ENCODE measurements around the gene RRP36.

Gene RRP36

DNA sequence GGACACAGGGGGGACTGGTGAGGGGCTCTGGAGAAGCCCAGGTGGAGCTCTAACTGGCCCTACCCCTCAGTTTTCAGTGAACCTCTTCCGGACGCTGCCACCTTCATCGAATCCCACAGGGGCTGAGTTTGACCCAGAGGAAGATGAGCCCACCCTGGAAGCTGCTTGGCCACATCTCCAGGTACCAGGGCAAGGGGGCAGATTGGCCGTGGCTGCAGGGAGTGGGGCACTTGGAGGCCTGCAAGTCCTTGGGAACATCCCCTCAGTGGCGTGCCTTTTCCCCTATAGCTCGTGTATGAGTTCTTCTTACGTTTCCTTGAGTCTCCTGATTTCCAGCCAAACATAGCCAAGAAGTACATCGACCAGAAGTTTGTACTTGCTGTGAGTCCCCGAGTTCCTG lies 14.3 kb upstream of the RRP36 start:
- no peak for DNase-seq (ENCODE audit: low read depth in 2 of 2)

- peak; percentile 25 to 33 for DNase-seq (ENCODE audit: low read depth in 2 of 2)
These were observed 12.3 kb upstream of the RRP36 start for GRCh38 chr6:43009124-43009523.

GRCh38 chr6:43011207-43011606 lies 10.2 kb upstream of the RRP36 start:
- no peak for DNase-seq (ENCODE audit: low read depth in 2 of 2)

DNA sequence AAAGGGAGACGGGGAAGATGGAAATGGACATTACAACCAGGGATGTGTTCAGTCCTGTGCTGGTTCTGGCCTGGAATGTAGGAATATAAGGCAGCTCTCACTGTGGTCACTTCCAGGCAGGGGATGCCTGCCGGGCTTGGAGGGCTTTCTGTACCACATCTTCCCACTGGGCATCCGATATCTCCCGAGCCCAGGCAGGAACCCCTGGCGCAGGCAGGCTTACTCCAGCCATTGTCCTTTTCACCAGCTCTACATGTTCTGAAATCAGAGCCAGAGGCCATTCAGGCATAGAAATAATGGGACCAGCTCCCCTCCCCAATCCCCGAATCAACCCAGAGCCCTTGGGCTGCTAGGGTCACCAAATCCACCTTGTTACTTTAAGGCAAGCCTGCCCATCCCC lies 9.1 kb upstream of the RRP36 start:
- DNase-seq (ENCODE audit: low read depth in 2 of 2), result no peak

DNA sequence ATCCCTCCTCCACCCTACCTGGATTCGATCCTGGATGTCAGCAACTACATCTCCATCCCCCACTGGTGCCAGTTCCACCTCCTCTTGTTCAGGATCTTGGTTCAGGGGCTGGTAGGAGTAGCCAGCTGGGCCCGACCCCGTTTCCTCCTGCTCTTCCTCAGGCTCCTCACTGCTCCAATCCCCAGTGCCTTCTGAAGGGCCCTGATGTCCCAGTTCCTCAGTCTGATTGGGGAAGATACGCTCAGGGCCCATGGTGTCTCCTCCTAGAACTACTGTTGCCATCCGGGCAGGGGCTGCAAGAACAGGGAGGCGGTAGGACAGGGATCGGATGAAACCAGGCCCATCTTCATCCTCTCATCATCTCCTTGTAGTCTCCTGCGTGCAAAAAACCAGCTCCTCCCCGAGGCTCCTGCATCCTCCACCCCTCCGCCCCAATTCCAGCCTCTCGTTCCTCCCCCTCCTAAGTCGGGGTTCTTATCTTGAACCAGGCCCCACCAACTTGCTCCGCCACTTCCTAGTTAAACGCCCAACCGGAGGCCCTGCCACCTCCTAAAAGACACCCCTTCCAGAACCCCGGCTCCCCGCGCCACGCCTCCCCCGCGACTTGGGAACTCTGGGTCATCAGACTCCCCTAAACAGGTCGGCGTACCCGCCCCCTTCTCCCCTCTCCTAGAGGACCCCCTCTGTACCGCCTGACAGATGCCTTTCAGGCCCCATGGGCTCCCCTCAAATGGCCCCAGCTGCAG lies 8.2 kb upstream of the RRP36 start:
- no peak for DNase-seq (ENCODE audit: low read depth in 2 of 2)

DNA sequence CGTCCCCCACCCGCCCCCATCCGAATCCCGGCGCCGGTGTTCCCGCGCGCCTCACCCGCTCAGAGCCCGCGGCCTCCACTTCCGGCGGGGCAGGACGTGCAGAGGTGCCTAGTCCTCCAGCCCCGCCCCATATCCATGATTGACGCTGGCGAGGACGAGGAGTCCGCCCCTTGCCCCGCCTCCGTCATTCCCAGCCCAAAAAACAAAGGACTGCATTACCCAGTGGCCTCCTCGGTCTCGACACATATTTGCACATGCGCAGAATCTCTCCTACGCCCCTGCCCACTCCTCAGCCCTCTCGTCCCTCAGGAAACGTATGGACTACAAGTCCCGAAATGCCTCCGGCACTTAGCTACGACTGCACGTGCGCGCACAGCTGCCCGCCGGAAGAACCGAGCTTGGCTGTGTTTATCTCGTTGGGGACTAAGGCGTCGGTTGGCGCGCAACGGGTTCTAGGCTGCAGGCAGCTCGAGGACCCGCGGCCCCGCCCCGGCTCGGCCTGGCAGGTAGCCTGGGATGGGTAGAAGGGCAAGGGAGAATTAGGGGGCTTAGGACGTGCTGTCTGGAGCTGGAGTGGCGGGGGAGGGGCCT lies 7.5 kb upstream of the RRP36 start, which contains the start of the genes KLHDC3 and MEA1:
Gene KLHDC3, plus strand, starts transcription at position 407 of the 591 bp plus-strand sequence. CDS start 2,944 bp downstream, outside the sequence.
Gene MEA1, minus strand, starts transcription at position 104 of the 591 bp plus-strand sequence. CDS start 133 bp downstream, outside the sequence.
- DNase-seq (ENCODE audit: low read depth in 2 of 2), result peak; percentile 96 to 97

- DNase-seq (ENCODE audit: low read depth in 2 of 2), result no peak
These were observed 7.0 kb upstream of the RRP36 start for GRCh38 chr6:43014434-43014909.

GRCh38 chr6:43016176-43016942 lies 5.1 kb upstream of the RRP36 start:
- no peak for DNase-seq (ENCODE audit: low read depth in 2 of 2)

- no peak for DNase-seq (ENCODE audit: low read depth in 2 of 2)
These were observed 4.5 kb upstream of the RRP36 start for GRCh38 chr6:43016943-43017334.

- DNase-seq (ENCODE audit: low read depth in 2 of 2), result no peak
These were observed 2.3 kb upstream of the RRP36 start for GRCh38 chr6:43019152-43019551.

- DNase-seq (ENCODE audit: low read depth in 2 of 2), result no peak
These were observed 1.2 kb upstream of the RRP36 start for GRCh38 chr6:43020052-43020705.

DNA sequence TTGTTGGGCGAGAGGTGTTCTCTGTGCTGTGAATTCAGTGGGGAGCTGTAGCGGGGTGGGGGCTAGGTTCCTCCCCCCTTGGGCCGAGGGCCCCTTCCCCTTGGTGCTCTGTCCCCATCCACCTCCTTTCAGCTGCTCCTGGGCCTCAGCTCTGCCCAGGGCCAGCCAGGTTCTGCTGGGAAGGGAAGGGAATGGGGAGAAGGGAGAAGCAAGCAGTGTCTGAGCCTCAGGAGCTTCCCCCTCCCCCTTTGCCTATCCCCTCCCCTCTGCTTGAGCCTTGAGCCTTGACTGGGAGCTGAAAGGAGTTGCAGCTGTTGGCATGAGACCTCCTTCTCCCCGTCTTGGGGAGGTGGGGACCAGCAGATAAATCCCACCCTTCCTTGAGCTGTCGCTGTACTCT lies 576 bp upstream of the RRP36 start:
- no peak for DNase-seq (ENCODE audit: low read depth in 2 of 2)

DNA sequence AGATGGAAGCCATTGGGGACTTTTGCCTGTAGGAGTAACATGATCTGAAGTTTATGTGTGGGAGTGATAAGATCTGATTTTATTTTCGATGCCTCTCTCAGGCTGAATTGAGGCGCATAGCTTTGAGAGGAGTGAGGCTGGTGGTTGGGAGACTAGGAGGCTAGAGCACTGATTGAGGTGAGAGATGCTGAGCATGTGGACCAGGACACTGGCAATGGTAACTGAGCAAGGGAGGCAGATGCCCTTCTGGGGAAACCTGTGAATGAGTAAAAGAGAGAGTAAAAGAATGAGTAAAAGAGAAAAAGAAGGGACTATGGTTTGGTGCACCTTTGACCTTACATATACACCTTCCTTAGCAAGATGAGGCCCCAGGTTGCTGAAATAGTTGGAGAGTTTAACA lies 3.0 kb downstream of the RRP36 start:
- no peak for DNase-seq (ENCODE audit: low read depth in 2 of 2)

DNA sequence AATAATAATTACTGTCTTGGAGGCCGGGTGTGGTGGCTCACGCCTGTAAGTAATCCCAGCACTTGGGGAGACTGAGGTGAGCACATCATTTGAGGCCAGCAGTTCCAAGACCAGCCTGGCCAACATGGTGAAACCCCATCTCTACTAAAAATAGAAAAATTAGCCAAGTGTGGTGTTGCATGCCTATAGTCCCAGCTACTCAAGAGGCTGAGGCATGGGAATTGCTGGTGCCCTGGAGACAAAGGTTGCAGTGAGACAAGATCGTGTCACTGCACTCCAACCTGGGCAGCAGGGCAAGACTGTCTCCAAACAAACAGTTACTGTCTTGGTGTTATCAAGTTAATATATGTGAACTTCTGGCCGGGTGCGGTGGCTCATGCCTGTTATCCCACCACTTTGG lies 4.9 kb downstream of the RRP36 start:
- no peak for DNase-seq (ENCODE audit: low read depth in 2 of 2)

DNA sequence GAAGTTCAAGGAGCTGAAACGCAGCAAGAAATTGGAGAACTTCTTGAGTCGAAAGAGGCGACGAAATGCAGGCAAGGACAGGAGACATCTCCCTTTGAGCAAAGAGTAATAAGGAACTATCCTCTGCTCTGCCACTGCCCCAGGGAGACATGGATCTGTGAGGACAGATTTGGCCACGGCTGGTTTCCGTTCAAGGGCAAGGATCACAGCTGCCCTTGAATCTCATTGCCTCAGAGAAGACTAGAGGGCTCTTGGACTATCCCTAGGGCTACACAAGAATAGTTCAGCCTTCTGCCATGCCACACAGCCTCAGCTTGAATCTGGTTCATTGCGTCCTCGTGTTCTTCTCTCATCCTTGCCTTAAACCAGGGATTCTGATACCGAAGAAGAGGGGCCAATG lies 7.7 kb downstream of the RRP36 start:
- DNase-seq (ENCODE audit: low read depth in 2 of 2), result no peak

DNA sequence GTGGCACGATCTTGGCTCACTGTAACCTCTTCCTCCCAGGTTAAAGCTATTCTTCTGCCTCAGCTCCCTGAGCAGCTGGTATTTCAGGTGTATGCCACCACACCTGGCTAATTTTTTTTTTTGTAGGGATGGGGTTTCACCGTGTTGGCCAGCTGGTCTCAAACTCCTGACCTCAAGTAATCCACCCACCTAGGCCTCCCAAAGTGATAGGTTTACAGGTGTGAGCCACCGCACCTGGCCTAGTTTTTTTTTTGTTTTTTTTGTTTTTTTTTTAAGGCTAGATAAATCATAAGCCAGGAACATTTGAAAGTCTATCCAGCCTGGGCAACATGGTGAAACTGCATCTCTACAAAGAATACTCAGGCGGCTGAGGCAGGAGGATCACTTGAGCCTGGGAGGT lies 10.9 kb downstream of the RRP36 start:
- DNase-seq (ENCODE audit: low read depth in 2 of 2), result no peak

GRCh38 chr6:43033496-43034189 lies 12.2 kb downstream of the RRP36 start:
- DNase-seq (ENCODE audit: low read depth in 2 of 2), result no peak

GRCh38 chr6:43034190-43034525 lies 12.7 kb downstream of the RRP36 start:
- no peak for DNase-seq (ENCODE audit: low read depth in 2 of 2)

DNA sequence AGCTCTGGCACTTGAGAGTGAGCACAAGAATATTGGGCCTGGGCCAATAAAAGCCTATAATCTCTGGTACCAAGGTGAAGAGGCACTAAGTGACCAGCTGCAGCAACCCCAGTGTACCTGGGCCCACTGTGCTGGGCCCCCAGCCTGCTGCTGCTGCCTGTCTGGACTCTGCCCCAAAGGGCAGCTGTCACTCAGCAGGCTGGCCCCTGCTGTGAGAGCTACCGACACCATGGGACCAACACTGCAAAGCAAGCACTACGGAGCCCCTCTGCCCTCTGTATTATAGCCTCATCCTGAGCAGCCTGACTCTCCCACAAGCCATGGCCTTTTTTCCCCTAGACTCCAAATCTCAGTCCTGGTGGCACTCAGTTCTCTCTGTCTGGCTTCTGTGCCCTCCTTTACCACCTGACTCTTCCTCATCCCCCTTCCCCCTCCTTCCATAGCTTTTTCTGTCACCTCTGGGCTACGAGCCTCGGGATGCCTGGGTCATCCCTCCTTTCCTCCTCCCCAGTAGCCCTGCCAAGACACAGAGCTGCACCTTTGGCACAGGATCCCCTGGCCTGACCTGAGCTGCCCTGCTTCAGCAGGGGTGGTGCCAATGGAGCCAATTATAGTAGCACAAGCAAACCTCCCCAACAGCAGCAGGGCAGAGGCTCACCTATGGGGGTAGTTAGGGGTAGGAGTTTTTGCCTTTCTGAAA lies 14.2 kb downstream of the RRP36 start:
- DNase-seq (ENCODE audit: low read depth in 2 of 2), result no peak

DNA sequence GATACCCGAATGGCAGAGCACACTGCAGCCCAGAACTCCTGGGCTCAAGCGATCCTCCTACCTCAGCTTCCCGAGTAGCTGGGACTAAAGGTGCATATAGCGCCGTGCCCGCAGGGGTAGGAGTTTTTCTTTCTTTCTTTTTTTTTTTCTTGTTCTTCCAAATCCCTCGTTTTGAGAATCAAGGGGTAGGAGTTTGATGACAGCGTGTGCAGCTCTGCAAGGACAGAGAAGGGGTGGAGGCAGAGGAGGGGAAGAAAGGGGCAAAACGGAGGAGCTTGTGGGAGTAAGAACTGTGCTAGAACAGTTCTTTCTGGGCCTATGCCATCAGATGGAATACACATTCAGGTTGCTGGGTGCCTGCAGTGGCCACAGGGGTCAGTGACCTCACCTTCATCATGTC lies 15.3 kb downstream of the RRP36 start:
- no peak for DNase-seq (ENCODE audit: low read depth in 2 of 2)

DNA sequence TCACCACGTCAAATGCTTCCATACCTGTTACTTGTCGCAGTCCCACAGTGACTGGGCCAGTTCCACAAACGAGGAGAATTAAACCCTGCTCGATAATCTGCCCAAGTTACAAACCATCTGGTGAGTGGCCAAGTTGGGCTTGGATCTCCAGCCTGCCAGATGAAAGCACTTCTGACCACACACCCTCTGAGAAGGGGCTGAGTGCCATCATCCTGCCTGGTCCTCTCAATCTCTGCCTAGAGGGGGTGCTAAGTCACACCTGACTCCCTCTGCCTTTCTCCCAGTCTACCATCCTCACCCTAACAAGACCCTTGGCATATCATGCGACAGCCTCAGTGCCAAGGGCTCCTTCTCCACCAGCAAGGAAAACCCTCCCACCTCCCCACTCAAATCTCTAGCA lies 15.8 kb downstream of the RRP36 start:
- no peak for DNase-seq (ENCODE audit: low read depth in 2 of 2)
